Measurements from ENCODE around the gene DNAH7. TPM values are rescaled to one million over a fixed set of nuclear protein-coding genes. Genes with fewer than 3 reads are reported as not detected.

The DNAH7 gene
- total and polyA plus RNA-seq, 2 of the 8 experiments (the other 6 are each of a cell fraction or from before 2014, with no cell fraction given) = 0.07 to 0.08 TPM

GRCh38 chr2:195711478-195711877 is 357.2 kb downstream of the DNAH7 start:
- H2BK120ac ChIP-seq (replicated peaks; ENCODE audit: low read depth, low read length) = no peak overlapping the region
- no peak overlapping the region for H4K5ac ChIP-seq (ENCODE audit: insufficient read length, low read depth, low read length)
- H3K9ac ChIP-seq (replicated peaks in 1 of 4; ENCODE audit: extremely low read depth in 1 of 4, low read depth in 3 of 4, low read length in 3 of 4) = no peak overlapping the region
- H3K4me2 ChIP-seq (ENCODE audit: insufficient read depth in 1 of 2, low read depth in 2 of 2, low read length in 2 of 2) = no peak overlapping the region
- no peak overlapping the region for H3K56ac ChIP-seq (replicated peaks; ENCODE audit: insufficient read length, low read depth, low read length)
- no peaks in the 10 kb centered on the region for H3K27me3 ChIP-seq (replicated peaks in 1 of 4; ENCODE audit: control insufficient read depth in 3 of 4, extremely low read depth in 1 of 4, insufficient read depth in 3 of 4, low read length in 3 of 4)
- H2AK5ac ChIP-seq (ENCODE audit: low read depth, low read length) = no peak overlapping the region
- no peak for FAIRE-seq
- no peak overlapping the region for H4K8ac ChIP-seq (ENCODE audit: extremely low read depth, insufficient read depth, low read length)
- no peaks in the 10 kb centered on the region for H3K4me1 ChIP-seq (replicated peaks in 1 of 4; ENCODE audit: control insufficient read depth in 3 of 4, insufficient read depth in 4 of 4, low read length in 3 of 4)
- H2BK12ac ChIP-seq (ENCODE audit: low read depth, low read length) = no peak overlapping the region
- no peak overlapping the region for H4K91ac ChIP-seq (replicated peaks; ENCODE audit: insufficient read length, low read length)
- H4K20me1 ChIP-seq (replicated peaks in 1 of 2; ENCODE audit: control insufficient read depth in 1 of 2, insufficient read depth in 2 of 2, low read length in 2 of 2) = peaks cover 1 to 2% of the 10 kb centered on the region in 2 experiments
- H3K4ac ChIP-seq (replicated peaks; ENCODE audit: insufficient read length, low read depth, low read length) = no peak overlapping the region
- CTCF ChIA-PET (ENCODE audit: partially characterized antibody) = interaction anchor here (1.3 kb wide), 1 partner anchor 357 kb away, joined by 4 read pairs; the partner anchor contains the start of gene DNAH7
- H3K36me3 ChIP-seq (ENCODE audit: control insufficient read depth in 2 of 4, insufficient read depth in 4 of 4, low read length in 3 of 4) = peaks cover 4 to 51% (median 12%) of the 10 kb centered on the region in 4 experiments
- no peak overlapping the region for H3K27ac ChIP-seq (ENCODE audit: low read depth, low read length)
- H3K9me3 ChIP-seq (ENCODE audit: insufficient read depth in 2 of 2, low read depth in 1 of 2, low read length in 1 of 2) = no peaks in the 10 kb centered on the region
- H3K23me2 ChIP-seq (ENCODE audit: low read depth, low read length) = no peaks in the 10 kb centered on the region
- H2BK15ac ChIP-seq (ENCODE audit: low read length) = no peak overlapping the region
- peaks cover 0 to 7% of the 10 kb centered on the region in 2 experiments; a peak in 2 of 4 replicates for H3K79me2 ChIP-seq (ENCODE audit: control insufficient read depth in 1 of 2, insufficient read depth in 2 of 2, low read length in 2 of 2)
- TF ChIP-seq TBP (IDR thresholded peaks at IDR 0.05; ENCODE audit: low read depth, low read length) (no peak), SIN3A (conservative IDR thresholded peaks at IDR 0.05 in 1 of 2, IDR thresholded peaks at IDR 0.05 in 1 of 2; ENCODE audit: low read depth in 1 of 2, low read length in 2 of 2) (no peak), KDM4A (IDR thresholded peaks at IDR 0.05; ENCODE audit: low read depth, low read length, severe bottlenecking) (no peak), EGR1 (IDR thresholded peaks at IDR 0.05; ENCODE audit: borderline replicate concordance, low read depth, low read length) (no peak), TEAD4 (IDR thresholded peaks at IDR 0.05; ENCODE audit: low read depth, low read length) (no peak), CEBPB (IDR thresholded peaks at IDR 0.05; ENCODE audit: low read depth, low read length) (no peak), RXRA (IDR thresholded peaks at IDR 0.05; ENCODE audit: insufficient read depth, low read depth, low read length) (no peak), POLR2A (IDR thresholded peaks at IDR 0.05; ENCODE audit: control extremely low read depth in 1 of 2, low read depth in 2 of 2, low read length in 2 of 2) (no peak)
- TF ChIP-seq, protein P1, sequence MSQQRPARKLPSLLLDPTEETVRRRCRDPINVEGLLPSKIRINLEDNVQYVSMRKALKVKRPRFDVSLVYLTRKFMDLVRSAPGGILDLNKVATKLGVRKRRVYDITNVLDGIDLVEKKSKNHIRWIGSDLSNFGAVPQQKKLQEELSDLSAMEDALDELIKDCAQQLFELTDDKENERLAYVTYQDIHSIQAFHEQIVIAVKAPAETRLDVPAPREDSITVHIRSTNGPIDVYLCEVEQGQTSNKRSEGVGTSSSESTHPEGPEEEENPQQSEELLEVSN (IDR thresholded peaks at IDR 0.05) = no peak
- no peak overlapping the region for H3K23ac ChIP-seq (ENCODE audit: insufficient read length)
- DNase-seq (ENCODE audit: low read depth in 1 of 2, low spot score in 2 of 2) = no peak
- no peak overlapping the region for H2BK20ac ChIP-seq (ENCODE audit: low read length)
- H3K14ac ChIP-seq (ENCODE audit: insufficient read length) = no peak overlapping the region
- H3K18ac ChIP-seq (ENCODE audit: extremely low read depth, low read length) = no peak overlapping the region
- no peak overlapping the region for H2BK5ac ChIP-seq (ENCODE audit: low read depth, low read length)
- POLR2A ChIA-PET (ENCODE audit: partially characterized antibody) = no interaction called here
- H2AFZ ChIP-seq (ENCODE audit: low read length) = no peak overlapping the region
- H3K79me1 ChIP-seq (ENCODE audit: low read depth, low read length) = no peaks in the 10 kb centered on the region
- H3K4me3 ChIP-seq (ENCODE audit: extremely low read depth in 1 of 4, insufficient read depth in 2 of 4, low read depth in 3 of 4, low read length in 4 of 4) = no peak overlapping the region
